GM23338 (cell line): ENCODE results near the gene KLHL28.

Experiments used
- CTCF ChIP-seq, 2 experiments: fragments of 200-600 bp in 1 of 2; sonication (generic) in 1 of 2; conservative IDR thresholded peaks; 2 replicates each; pipeline versions ENCODE4 v1.5.1 to v1.6.1; 2016 to 2017; ENCODE audit warnings: antibody characterized with exemption in 2 of 2, low read depth in 2 of 2, mild to moderate bottlenecking in 2 of 2, moderate library complexity in 1 of 2
- EZH2 ChIP-seq: fragments of 200-600 bp; sonication (generic); IDR thresholded peaks from one replicate; pipeline ENCODE4 v1.8.0; 2017; ENCODE audit warnings: antibody characterized with exemption, mild to moderate bottlenecking, low read depth; ENCODE audit not compliant: unreplicated experiment
- EZH2phosphoT487 ChIP-seq: fragments of 200-600 bp; sonication (generic); IDR thresholded peaks from one replicate; pipeline ENCODE4 v1.8.1; 2018; ENCODE audit warnings: antibody characterized with exemption; ENCODE audit not compliant: unreplicated experiment
- REST ChIP-seq: IDR thresholded peaks from one replicate; pipeline ENCODE4 v1.6.1; 2018; ENCODE audit warnings: antibody characterized with exemption; ENCODE audit not compliant: unreplicated experiment

GRCh38 chr14:44960146-44960545, 1.6 kb downstream of the KLHL28 start:
- TF ChIP-seq EZH2 (no peak), REST (no peak), CTCF (conservative IDR thresholded peaks at IDR 0.05; ENCODE audit: low read depth in 2 of 2) (no peak), EZH2phosphoT487 (no peak)
